Measurements from ENCODE around the gene CHCHD3.

CHCHD3 gene

DNA sequence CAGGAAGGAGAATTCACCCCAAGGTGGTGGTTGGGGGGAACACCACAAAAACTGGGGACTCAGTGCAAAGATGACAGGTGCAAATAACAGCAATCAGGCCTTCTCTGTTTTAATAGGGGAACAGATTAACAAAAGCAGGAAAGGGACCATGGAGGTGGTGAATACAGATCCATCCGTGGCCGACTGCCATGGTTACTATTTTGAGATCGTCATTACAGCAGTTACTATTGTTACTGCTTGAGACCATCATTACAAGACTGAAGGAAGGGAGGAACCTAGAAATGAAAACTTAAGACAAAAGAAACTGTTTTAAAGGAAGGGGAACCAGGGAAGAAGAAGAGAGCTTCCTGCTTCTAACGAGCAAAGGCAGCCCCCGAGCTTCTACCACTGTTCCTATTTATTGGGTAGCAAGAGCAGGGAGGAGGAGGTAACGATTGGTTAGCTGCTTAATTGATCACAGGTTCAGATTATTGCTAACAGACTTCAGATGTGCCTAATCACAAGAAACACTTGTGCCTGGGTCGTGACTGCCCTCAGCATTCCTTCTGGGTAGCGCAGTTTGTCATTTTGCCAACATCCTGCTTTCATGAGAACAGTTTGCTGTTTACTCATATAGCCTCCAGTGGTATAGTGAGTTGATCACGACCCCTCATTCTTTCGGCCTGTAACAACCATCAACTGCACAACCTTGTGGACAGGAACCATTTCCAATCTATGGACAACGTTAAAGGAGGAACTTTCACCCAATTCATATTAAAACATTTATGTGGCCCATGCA is 216.3 kb downstream of the CHCHD3 start:
- TF ChIP-seq, protein P1, sequence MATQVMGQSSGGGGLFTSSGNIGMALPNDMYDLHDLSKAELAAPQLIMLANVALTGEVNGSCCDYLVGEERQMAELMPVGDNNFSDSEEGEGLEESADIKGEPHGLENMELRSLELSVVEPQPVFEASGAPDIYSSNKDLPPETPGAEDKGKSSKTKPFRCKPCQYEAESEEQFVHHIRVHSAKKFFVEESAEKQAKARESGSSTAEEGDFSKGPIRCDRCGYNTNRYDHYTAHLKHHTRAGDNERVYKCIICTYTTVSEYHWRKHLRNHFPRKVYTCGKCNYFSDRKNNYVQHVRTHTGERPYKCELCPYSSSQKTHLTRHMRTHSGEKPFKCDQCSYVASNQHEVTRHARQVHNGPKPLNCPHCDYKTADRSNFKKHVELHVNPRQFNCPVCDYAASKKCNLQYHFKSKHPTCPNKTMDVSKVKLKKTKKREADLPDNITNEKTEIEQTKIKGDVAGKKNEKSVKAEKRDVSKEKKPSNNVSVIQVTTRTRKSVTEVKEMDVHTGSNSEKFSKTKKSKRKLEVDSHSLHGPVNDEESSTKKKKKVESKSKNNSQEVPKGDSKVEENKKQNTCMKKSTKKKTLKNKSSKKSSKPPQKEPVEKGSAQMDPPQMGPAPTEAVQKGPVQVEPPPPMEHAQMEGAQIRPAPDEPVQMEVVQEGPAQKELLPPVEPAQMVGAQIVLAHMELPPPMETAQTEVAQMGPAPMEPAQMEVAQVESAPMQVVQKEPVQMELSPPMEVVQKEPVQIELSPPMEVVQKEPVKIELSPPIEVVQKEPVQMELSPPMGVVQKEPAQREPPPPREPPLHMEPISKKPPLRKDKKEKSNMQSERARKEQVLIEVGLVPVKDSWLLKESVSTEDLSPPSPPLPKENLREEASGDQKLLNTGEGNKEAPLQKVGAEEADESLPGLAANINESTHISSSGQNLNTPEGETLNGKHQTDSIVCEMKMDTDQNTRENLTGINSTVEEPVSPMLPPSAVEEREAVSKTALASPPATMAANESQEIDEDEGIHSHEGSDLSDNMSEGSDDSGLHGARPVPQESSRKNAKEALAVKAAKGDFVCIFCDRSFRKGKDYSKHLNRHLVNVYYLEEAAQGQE (IDR thresholded peaks at IDR 0.05; ENCODE audit: insufficient read depth in 1 of 2, low read depth in 2 of 2, low read length in 2 of 2), result no peak
- no peak for TF ChIP-seq FOXP2 (optimal IDR thresholded peaks at IDR 0.05; ENCODE audit: borderline replicate concordance, extremely low read depth, extremely low read length, insufficient read depth)
- TF ChIP-seq SIN3A (IDR thresholded peaks at IDR 0.05; ENCODE audit: borderline replicate concordance, insufficient read depth, low read length), result no peak
- no peak for TF ChIP-seq POLR2AphosphoS5 (IDR thresholded peaks at IDR 0.05; ENCODE audit: low read depth, low read length)
- TF ChIP-seq TAF1 (IDR thresholded peaks at IDR 0.05; ENCODE audit: borderline replicate concordance, insufficient read depth, low read length), result no peak

DNA sequence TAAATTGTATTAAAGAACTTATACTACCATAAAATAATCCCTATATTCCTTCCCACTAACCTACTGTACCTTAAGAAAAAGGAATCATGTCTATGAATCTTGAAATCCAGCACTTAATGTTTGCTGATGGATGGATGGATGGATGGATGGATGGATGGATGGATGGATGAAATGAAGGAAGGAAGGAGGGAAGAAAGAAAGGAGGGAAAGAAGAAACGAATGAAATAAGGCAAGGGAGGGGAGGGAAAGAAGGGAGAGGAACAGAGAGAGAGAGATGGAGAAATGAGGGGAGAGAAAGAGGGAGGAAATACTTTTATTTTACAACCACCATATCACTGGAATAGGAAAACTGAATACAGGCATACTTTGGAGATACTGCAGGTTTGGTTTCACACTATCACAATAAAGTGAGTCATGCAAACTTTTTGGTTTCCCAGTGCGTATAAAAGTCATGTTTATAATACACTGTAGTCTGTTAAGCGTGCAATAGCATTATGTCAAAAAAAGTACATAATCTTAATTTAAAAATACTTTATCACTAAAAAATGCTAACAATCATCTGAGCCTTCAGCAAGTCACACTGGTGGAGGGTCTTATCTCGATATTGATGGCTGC is 219.8 kb downstream of the CHCHD3 start:
- TF ChIP-seq SIN3A (IDR thresholded peaks at IDR 0.05; ENCODE audit: borderline replicate concordance, insufficient read depth, low read length) (no peak), TAF1 (IDR thresholded peaks at IDR 0.05; ENCODE audit: borderline replicate concordance, insufficient read depth, low read length) (no peak), FOXP2 (optimal IDR thresholded peaks at IDR 0.05; ENCODE audit: borderline replicate concordance, extremely low read depth, extremely low read length, insufficient read depth) (no peak), POLR2AphosphoS5 (IDR thresholded peaks at IDR 0.05; ENCODE audit: low read depth, low read length) (no peak)
- TF ChIP-seq, protein P1 (IDR thresholded peaks at IDR 0.05; ENCODE audit: insufficient read depth in 1 of 2, low read depth in 2 of 2, low read length in 2 of 2), result no peak

DNA sequence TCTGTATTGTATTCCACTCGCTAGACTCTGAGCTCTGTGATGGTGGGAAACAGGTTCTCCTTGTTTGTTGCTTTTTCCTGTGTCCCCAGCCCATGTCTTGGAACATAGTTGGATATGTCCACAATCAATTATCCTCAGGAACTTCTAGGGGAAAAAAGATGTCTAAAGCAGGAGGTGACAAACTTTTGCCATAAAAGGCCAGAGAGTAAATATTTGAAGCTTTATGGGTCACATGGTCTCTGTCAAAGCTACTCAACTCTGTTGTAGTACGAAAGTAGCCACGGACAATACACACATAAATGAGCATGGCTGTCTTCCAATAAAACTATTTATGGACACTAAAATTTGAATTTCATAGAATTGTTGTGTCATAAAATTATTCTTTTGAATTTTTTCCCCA is 220.5 kb downstream of the CHCHD3 start:
- TF ChIP-seq POLR2AphosphoS5 (IDR thresholded peaks at IDR 0.05; ENCODE audit: low read depth, low read length), result no peak
- TF ChIP-seq, protein P1 (IDR thresholded peaks at IDR 0.05; ENCODE audit: insufficient read depth in 1 of 2, low read depth in 2 of 2, low read length in 2 of 2), result no peak
- no peak for TF ChIP-seq FOXP2 (optimal IDR thresholded peaks at IDR 0.05; ENCODE audit: borderline replicate concordance, extremely low read depth, extremely low read length, insufficient read depth)

DNA sequence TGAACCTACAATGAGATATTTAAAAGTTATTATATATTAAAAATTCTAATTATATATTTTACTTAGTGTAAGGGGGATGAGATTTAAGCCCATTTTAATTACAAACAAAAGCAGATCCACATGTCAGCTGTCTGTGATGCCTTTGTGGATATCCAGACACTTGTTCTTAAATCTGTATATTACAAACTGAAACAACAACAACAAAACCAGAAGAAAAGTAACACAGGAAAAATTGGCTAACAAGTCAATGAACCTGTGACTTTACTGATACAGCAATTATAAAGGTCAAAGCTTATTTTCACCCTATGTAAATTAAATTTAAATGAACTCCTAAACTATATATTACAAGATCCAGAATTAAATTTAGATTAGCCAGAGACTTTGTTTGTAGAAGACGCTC is 222.7 kb downstream of the CHCHD3 start:
- TF ChIP-seq TAF1 (IDR thresholded peaks at IDR 0.05; ENCODE audit: borderline replicate concordance, insufficient read depth, low read length) (no peak), POLR2AphosphoS5 (IDR thresholded peaks at IDR 0.05; ENCODE audit: low read depth, low read length) (no peak), SIN3A (IDR thresholded peaks at IDR 0.05; ENCODE audit: borderline replicate concordance, insufficient read depth, low read length) (no peak), FOXP2 (optimal IDR thresholded peaks at IDR 0.05; ENCODE audit: borderline replicate concordance, extremely low read depth, extremely low read length, insufficient read depth) (no peak)
- TF ChIP-seq, protein P1 (IDR thresholded peaks at IDR 0.05; ENCODE audit: insufficient read depth in 1 of 2, low read depth in 2 of 2, low read length in 2 of 2), result no peak
